MCF 10A (cell line): ENCODE data around the gene FAF1. TPM values are rescaled to one million over a fixed set of nuclear protein-coding genes. Genes with fewer than 3 reads are reported as not detected.
A peak's percentile ranks its signal among the peaks of the same experiment; 100 is the strongest.

ENCODE experiments used
- BruUV-seq: library from RNA; stranded (reverse); fragments of 400-500 nt; replicated peaks from 2 replicates; lab custom pipeline; 2021; lab: Mats Ljungman, UMichigan
- CTCF ChIA-PET: fragments of 300-600 bp; sonication (Branson Sonifier 250); formaldehyde crosslinking; extraction: SDS; loops from one replicate; lab custom pipeline; 2021; ENCODE audit warnings: antibody characterized with exemption, inconsistent platforms; lab: Yijun Ruan, JAX
- POLR2A ChIA-PET: fragments of 300-600, 350-650 bp; sonication (Branson Sonifier 250); formaldehyde crosslinking; extraction: SDS; loops from one replicate; lab custom pipeline; 2020; ENCODE audit warnings: antibody characterized with exemption, inconsistent platforms; lab: Yijun Ruan, JAX
- DNase-seq: peaks from one replicate; pipeline ENCODE4 v3.0.0-alpha.2; 2018; ENCODE audit not compliant: unreplicated experiment
- H3K27ac Mint-ChIP-seq: one replicate; pipeline ENCODE4 v1.8.0; 2022; ENCODE audit warnings: mild to moderate bottlenecking, low read depth, mixed read lengths; ENCODE audit not compliant: unreplicated experiment
- H3K27me3 Mint-ChIP-seq: one replicate; pipeline ENCODE4 v1.8.0; 2022; ENCODE audit warnings: mixed read lengths; ENCODE audit not compliant: insufficient read depth, unreplicated experiment
- H3K36me3 Mint-ChIP-seq: one replicate; pipeline ENCODE4 v1.8.0; 2022; ENCODE audit warnings: mild to moderate bottlenecking, moderate library complexity, mixed read lengths; ENCODE audit not compliant: insufficient read depth, unreplicated experiment
- H3K4me1 Mint-ChIP-seq: one replicate; pipeline ENCODE4 v1.8.0; 2022; ENCODE audit warnings: mixed read lengths; ENCODE audit not compliant: insufficient read depth, unreplicated experiment
- H3K4me3 Mint-ChIP-seq: one replicate; pipeline ENCODE4 v1.8.0; 2022; ENCODE audit warnings: mild to moderate bottlenecking, moderate library complexity, mixed read lengths; ENCODE audit not compliant: unreplicated experiment
- H3K9me3 Mint-ChIP-seq: one replicate; pipeline ENCODE4 v1.8.0; 2022; ENCODE audit warnings: mixed read lengths; ENCODE audit not compliant: unreplicated experiment
- CTCF ChIP-seq: fragments of 200-600 bp; IDR thresholded peaks from one replicate; pipeline ENCODE4 v1.8.0; 2022; ENCODE audit warnings: antibody characterized with exemption, mild to moderate bottlenecking; ENCODE audit not compliant: unreplicated experiment
- intact Hi-C: fragments of 100-400 bp; cut with micrococcal nuclease; formaldehyde crosslinking; loops from 2 replicates; pipeline ENCODE4 v1.14.1; 2022
- total RNA-seq: library from RNA; stranded (reverse); gene quantifications from 2 replicates; pipeline ENCODE4 v1.2.3, GENCODE V29; 2022

The FAF1 gene
- total RNA-seq, 1 experiment from 2014 or later: 93.2 TPM

- Mint-ChIP-seq H3K4me1 (no peaks in the 10 kb centered on the region), H3K27me3 (no peaks in the 10 kb centered on the region), H3K4me3 (no peak overlapping the region), H3K27ac (no peak overlapping the region), H3K36me3 (peaks cover 13% of the 10 kb centered on the region), H3K9me3 (peaks cover under 1% of the 10 kb centered on the region)
- DNase-seq: peak; percentile 37
- ChIA-PET POLR2A (interaction anchor here (1.0 to 1.8 kb wide), 5 partner anchors 17 to 48 kb away, joined by 3 to 8 read pairs (median 5); partner anchors contain the start of gene FAF1), CTCF (interaction anchor here (0.5 to 3.6 kb wide), 35 partner anchors 8 to 593 kb away, joined by 3 to 70 read pairs (median 4); partner anchors contain the start of genes FAF1 and RNF11)
- BruUV-seq: no TSS peak
- intact Hi-C loops: loop anchor here (1.0 to 10.0 kb wide), 5 partner anchors 38 to 260 kb away; no protein-coding TSS in a partner anchor
- peak; percentile 40 for TF ChIP-seq CTCF
Measured at GRCh38 chr1:50929376-50929958, 30.6 kb downstream of the FAF1 start.

GRCh38 chr1:50923564-50923963, 36.5 kb downstream of the FAF1 start:
- Mint-ChIP-seq H3K27ac (no peak overlapping the region), H3K4me1 (no peaks in the 10 kb centered on the region), H3K4me3 (no peak overlapping the region), H3K9me3 (peaks cover 10% of the 10 kb centered on the region), H3K27me3 (no peaks in the 10 kb centered on the region), H3K36me3 (peaks cover 13% of the 10 kb centered on the region)
- CTCF ChIA-PET: interaction anchor here (1.3 to 1.8 kb wide), 2 partner anchors 50 to 267 kb away, joined by 6 read pairs; no protein-coding TSS in a partner anchor
- no peak for TF ChIP-seq CTCF
- no peak for DNase-seq
- POLR2A ChIA-PET: no interaction called here
- intact Hi-C loops: loop anchor here (10.0 kb wide), 1 partner anchor 149 kb away; no protein-coding TSS in a partner anchor
- BruUV-seq: no TSS peak

GRCh38 chr1:50921029-50921428, 39.0 kb downstream of the FAF1 start:
- TF ChIP-seq CTCF: no peak
- no peaks in the 10 kb centered on the region for H3K4me1 Mint-ChIP-seq
- H3K27me3 Mint-ChIP-seq: no peaks in the 10 kb centered on the region
- H3K4me3 Mint-ChIP-seq: no peak overlapping the region
- peaks cover 10% of the 10 kb centered on the region for H3K9me3 Mint-ChIP-seq
- no TSS peak for BruUV-seq
- no peak for DNase-seq
- POLR2A ChIA-PET: interaction anchor here (0.7 to 1.5 kb wide), 2 partner anchors 38 to 310 kb away, joined by 3 to 4 read pairs; no protein-coding TSS in a partner anchor
- H3K36me3 Mint-ChIP-seq: no peaks in the 10 kb centered on the region
- CTCF ChIA-PET: interaction anchor here (0.8 to 1.7 kb wide), 3 partner anchors 9 to 268 kb away, joined by 3 to 5 read pairs (median 3); no protein-coding TSS in a partner anchor
- intact Hi-C loops: loop anchor here (10.0 kb wide), 1 partner anchor 146 kb away; no protein-coding TSS in a partner anchor
- no peak overlapping the region for H3K27ac Mint-ChIP-seq

- no peak for DNase-seq
- H3K4me3 Mint-ChIP-seq: no peak overlapping the region
- no peaks in the 10 kb centered on the region for H3K27me3 Mint-ChIP-seq
- H3K9me3 Mint-ChIP-seq: peaks cover 10% of the 10 kb centered on the region
- ChIA-PET POLR2A (no interaction called here), CTCF (interaction anchor here (0.6 to 1.7 kb wide), 2 partner anchors 9 to 269 kb away, joined by 3 to 5 read pairs; no protein-coding TSS in a partner anchor)
- no peak for TF ChIP-seq CTCF
- intact Hi-C loops: loop anchor here (10.0 kb wide), 1 partner anchor 146 kb away; no protein-coding TSS in a partner anchor
- no peak overlapping the region for H3K27ac Mint-ChIP-seq
- no TSS peak for BruUV-seq
- H3K36me3 Mint-ChIP-seq: no peaks in the 10 kb centered on the region
- H3K4me1 Mint-ChIP-seq: no peaks in the 10 kb centered on the region
Measured at GRCh38 chr1:50920409-50920808, 39.7 kb downstream of the FAF1 start.
